ENCODE data around the gene SIN3B.
"Not testable (repeated sequence)": the region's sequence is repeated elsewhere in the genome, so short reads cannot be mapped to it uniquely, and the experiment has no call there.

SIN3B gene

DNA sequence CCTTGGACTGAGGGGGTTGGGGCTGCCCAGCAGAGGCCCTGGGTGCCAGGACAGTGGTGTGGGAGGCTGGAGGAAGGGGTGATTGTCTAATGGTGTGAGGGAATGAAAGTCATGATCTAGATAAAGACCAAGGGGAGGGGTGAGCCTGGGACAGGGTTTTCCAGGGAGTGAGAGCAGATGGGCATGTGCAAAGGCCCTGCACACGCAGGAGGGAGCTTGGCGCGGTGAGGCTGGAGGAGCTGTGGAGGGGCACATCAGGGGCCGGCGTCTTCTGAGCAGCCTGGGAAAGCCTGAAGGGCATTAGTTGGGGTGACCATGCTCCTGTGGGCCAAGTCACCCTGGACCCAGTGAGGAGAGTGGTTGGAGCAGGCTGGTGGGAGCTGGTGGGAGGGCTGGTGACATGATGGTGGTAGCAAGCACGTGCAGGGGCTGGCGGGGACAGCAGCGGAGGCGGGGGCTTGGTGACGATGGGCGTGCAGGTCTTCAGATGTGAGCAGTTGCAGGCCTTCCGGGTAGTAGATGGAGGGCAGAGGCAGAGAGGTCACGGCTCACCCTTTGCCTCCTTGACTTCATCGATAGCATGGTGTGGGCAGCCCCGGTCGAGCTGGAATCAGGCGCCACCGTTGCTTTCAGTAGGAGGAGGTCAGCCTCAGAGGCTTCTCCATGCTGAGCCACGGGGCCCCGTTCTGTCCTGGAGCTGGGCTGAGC lies 39.4 kb downstream of the SIN3B start:
- no peak for DNase-seq (ENCODE audit: low spot score)

DNA sequence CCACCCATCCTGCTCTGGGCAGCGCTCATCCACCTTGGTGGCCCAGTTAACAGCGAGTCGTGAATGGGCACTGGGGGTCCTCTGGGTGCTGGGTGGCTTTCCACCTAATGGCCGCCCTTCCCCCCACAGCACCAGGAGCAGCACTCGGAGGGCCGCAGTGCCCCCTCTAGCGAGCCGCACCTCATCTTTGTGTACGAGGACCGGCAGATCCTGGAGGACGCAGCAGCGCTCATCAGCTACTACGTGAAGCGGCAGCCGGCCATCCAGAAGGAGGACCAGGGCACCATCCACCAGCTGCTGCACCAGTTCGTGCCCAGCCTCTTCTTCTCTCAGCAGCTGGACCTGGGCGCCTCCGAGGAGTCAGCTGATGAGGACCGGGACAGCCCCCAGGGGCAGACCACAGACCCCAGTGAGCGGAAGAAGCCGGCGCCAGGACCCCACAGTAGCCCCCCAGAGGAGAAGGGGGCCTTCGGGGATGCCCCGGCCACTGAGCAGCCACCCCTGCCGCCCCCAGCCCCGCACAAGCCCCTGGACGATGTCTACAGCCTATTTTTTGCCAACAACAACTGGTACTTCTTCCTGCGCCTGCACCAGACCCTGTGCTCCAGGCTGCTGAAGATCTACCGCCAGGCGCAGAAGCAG lies 40.3 kb downstream of the SIN3B start:
- no peak for DNase-seq (ENCODE audit: low spot score)

DNA sequence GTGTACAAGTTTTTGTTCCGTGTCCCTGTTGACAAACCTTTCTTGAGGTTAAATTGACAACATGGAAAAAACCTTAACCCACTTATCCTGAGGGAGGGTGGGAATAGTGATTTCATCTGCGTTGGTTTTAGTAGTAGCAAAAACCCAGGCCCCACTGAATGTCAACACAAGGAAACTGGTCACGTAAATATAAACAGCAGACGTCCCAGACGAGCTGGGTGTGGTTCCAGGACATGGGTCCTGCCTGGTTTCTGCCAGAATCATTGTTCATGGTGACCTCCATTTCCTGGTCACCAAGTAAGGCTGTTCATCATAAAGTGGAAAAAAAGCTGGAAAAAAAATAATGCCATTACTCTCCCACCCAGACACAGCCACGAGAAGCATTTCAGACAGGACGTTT lies 42.7 kb downstream of the SIN3B start:
- no peak for DNase-seq (ENCODE audit: low spot score)

DNA sequence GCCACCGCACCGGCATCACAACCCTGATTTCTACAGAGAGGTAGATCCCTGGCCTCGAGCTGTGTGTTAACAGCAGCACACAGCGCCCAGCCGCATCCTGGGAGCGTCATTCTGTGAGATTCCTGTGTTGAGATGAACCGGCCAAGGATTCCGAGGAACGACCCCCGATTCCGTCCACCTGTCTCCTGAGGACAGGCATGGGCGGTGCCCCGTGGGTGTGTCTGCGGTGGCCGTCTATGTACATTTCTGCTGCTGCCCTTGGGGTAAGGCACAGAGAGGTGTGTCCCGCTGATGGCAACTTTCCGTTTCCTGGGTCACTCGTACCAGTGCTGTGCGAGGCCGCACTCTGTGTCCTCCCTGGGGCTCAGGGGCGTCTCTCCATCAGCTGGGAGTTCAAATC lies 43.5 kb downstream of the SIN3B start:
- DNase-seq (ENCODE audit: low spot score), result no peak

DNA sequence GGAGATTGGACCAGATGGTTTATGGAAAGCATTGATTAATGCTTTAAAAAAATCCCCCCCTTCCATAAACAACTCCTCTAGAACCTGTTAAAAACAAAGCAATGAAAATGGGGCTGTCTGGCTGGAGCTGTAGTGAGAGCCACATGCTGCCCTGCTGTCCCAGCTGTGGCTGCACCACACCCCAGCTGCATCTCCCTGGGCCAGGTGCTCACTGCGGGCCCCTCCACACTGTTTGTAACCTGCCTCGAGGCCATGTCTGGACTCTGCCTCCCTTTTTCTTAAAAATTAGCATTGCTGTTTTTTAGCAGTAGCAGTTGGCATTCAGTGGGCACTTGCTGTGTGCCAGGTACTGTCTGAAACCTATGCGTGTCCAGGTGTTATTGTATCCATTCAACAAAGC lies 44.4 kb downstream of the SIN3B start:
- no peak for DNase-seq (ENCODE audit: low spot score)

DNA sequence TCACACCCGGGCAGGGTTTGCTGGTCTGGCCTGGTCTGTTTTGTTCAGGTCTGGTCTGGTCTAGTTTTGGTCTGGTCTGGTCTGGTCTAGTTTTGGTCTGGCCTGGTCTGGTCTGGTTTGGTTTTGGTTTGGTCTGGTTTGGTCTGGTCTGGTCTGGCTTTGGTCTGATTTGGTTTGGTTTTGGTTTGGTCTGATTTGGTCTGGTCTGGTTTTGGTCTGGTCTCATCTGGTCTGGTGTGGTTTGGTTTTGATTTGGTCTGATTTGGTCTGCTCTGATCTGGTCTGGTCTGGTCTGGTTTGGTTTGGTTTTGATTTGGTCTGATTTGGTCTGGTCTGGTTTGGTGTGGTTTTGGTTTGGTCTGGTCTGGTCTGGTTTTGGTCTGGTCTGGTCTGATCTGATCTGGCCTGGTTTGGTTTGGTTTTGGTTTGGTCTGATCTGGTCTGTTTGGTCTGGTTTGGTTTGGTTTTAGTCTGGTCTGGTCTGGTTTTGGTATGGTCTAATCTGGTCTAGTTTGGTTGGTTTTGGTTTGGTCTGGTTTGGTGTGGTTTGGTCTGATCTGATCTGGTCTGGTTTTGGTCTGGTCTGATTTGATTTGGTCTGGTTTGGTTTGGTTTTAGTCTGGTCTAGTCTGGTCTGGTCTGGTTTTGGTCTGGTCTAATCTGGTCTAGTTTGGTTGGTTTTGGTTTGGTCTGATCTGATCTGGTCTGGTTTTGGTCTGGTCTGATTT lies 45.2 kb downstream of the SIN3B start:
- DNase-seq (ENCODE audit: low spot score), result no peak

DNA sequence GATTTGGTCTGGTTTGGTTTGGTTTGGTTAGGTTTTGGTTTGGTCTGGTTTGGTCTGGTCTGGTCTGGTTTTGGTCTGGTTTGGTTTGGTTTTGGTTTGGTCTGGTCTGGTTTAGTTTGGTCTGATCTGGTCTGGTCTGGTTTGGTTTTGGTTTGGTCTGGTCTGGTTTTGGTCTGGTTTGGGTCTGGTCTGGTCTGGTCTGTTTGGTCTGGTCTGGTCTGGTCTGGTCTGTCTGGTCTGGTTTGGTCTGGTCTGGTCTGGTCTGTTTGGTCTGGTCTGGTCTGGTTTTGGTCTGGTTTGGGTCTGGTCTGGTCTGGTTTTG lies 45.7 kb downstream of the SIN3B start:
- DNase-seq (ENCODE audit: low spot score), result not testable (repeated sequence)

DNA sequence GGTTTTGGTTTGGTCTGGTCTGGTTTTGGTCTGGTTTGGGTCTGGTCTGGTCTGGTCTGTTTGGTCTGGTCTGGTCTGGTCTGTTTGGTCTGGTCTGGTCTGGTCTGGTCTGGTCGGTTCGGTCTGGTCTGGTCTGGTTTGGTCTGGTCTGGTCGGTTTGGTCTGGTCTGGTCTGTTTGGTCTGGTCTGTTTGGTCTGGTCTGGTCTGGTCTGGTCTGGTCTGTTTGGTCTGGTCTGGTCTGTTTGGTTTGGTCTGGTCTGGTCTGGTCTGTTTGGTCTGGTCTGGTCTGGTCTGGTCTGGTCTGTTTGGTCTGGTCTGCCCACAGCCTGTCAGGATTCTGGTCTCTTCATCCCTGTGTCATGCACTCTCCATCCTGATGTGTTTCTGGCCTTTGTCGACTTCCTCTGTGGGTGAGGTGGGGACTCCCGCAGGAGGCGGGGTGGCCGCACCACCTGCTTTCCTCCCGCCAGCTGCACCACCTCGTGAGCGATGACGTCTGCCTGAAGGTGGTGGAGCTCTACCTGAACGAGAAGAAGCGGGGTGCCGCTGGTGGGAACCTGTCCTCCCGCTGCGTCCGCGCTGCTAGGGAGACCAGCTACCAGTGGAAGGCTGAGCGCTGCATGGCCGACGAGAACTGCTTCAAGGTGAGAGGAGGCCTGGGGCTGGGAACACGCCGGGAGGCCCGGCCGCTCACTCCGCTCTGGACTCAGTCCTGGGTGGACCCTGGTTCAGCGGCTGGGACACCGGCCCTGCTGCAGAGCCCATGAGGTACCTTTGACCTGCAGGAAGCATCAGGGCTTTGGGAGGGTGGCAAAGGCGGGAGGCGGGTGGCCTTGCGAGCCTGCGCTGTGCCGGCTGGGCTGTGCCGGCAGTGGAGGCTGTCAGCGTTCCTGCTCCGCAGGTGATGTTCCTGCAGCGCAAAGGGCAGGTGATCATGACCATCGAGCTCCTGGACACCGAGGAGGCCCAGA lies 46.7 kb downstream of the SIN3B start:
- DNase-seq (ENCODE audit: low spot score), result no peak

DNA sequence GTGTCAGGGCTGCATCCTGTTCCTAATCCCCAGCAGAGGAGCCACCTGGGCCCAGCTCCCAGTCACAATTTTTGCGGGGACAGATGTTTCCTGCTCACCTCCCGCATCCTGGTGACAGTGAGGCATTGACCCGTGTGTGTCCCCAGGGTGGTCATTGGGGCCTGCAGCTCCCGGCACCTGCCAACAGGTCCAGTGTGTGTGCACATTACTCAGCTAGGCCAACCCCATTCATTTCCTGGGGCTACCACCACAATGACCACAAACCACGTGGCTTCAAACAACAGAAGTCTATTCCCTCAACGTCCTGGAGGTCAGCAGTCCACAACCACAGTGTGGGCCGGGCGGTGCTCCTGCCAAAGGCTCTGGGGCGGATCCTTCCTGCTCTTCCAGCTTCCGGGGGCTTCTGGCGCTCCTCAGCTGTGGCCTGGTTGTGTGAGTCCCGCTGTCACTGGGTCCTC lies 47.7 kb downstream of the SIN3B start:
- no peak for DNase-seq (ENCODE audit: low spot score)

DNA sequence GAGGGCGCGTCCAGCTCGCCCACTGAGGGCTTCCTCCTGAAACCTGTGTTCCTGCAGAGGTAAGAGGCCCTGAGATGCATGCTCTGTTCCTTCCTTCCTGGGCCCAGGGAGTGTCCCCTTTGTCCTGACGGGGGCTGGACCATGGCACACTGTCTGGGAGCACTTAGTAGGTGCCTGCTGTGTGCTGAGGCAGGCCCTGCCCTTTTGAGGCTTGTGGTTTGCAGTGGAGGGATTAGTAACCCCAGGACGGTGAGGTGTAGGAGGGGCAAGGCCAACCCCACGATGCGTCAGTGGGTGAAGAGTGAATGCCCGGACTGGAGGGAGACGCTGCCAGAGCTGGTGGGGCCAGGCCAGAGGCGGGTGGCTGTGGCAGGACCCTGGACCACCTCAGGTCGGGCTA lies 48.4 kb downstream of the SIN3B start:
- no peak for DNase-seq (ENCODE audit: low spot score)

DNA sequence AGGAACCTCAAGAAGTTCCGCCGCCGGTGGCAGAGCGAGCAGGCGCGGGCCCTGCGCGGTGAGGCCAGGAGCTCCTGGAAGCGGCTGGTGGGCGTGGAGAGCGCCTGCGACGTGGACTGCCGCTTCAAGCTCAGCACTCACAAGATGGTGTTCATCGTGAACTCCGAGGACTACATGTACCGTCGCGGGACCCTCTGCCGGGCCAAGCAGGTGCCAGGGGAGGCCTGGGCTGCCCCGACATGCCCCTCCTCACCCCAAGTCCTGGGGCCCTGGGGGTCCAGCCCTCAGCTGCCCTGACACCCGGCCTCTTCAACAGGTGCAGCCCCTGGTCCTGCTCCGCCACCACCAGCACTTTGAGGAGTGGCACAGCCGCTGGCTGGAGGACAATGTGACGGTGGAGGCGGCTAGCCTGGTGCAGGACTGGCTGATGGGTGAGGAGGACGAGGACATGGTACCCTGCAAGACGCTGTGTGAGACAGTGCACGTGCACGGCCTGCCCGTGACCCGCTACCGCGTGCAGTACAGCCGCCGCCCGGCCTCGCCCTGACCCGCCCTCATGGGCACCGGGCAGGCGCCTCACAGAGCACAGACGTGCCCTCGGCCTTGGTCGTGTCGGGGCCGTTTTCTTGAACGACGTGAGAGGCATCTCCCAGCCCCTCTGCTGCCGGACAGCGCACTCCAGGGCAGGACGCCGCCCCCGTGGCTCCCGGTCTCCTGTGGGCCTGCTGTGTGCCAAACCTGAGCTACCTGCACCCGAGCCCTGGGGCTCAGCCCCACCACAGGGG lies 49.2 kb downstream of the SIN3B start:
- DNase-seq (ENCODE audit: low spot score), result no peak

DNA sequence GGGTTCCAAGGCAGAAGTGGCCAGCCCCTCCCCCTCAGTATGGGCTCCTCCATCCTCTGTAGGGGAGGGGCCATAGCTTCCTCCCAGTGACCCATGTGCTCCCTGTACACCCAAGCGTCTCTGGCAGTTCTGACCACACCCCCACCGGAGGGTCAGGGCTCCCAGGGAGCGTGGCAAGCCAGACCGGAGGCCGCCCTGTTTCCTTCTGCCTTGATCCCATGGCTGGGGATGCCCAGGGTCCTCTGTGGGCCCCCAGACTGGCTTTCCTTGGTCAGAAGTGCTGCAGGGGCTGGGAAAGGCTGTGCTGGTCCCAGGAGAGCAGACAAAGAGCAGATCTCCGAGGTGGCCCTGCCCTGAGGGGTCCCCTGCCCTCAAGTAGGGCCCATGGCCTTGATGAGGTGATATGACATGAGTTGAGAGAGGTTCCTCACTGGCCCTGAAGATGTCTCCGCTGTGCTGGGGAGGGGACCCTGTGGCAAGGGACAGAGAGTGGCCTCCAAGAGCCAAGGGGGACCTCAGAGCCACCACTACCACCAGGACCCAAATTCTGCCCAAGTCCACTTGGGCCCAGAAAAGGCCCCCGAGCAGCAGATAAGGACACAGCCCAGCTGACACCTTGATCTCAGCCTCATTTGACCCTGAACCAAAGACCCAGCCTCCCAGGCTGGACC lies 51.8 kb downstream of the SIN3B start:
- no peak for DNase-seq (ENCODE audit: low spot score)

DNA sequence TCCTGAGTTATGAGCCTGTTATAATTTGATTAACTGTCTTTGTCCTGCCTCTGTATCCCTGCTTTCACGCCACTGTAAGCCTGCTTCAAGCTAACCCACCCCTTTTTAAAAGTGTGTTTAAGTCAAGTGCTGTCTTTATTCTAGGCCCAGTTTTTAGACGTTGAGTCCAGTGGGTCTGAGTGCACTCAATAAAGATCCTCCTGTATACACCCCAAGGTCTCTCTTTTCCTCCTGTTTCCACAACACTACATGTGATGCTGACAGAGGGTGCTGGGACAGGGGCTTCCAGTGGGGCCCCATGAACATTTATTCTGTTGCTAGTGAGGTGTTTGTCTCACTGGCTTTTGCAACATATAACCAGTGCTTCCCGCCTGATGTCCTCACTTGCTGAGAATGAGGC lies 52.9 kb downstream of the SIN3B start:
- no peak for DNase-seq (ENCODE audit: low spot score)

DNA sequence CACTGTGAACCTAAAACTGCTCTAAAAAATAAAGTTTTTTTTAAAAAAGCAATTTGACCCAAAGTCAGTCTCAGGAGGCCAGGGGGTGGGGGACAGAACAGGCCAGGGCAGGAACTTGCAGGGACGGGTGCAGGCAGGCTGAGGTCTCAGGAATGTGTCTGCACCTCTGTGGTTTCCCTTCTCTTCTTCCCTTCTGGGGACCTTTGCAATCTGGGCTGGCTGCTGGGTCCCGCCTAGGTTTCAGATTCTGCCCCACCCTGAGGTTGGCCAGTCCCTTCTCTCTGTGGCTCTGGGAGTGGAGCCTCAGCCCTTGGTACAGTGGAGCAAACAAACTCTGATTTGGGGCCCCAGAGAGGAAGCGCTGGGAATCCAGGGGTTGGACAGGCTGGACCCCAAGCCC lies 54.3 kb downstream of the SIN3B start:
- no peak for DNase-seq (ENCODE audit: low spot score)

DNA sequence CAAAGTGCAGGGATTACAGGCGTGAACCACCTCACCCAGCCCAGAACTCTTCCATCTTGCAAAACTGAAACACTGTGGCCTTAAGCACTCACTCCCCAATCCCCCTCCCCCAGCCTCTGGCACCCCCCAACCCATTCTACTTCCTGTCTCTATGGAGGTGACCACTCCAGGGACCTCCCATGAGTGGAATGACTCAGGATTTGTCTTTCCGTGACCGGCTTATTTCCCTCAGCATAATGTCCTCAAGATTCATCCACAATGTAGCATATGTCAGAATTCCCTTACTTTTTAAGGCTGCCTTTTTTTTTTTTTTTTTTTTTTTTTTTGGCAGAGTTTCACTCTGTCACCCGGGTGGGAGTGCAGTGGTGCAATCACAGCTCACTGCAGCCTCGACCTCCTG lies 56.0 kb downstream of the SIN3B start:
- no peak for DNase-seq (ENCODE audit: low spot score)

DNA sequence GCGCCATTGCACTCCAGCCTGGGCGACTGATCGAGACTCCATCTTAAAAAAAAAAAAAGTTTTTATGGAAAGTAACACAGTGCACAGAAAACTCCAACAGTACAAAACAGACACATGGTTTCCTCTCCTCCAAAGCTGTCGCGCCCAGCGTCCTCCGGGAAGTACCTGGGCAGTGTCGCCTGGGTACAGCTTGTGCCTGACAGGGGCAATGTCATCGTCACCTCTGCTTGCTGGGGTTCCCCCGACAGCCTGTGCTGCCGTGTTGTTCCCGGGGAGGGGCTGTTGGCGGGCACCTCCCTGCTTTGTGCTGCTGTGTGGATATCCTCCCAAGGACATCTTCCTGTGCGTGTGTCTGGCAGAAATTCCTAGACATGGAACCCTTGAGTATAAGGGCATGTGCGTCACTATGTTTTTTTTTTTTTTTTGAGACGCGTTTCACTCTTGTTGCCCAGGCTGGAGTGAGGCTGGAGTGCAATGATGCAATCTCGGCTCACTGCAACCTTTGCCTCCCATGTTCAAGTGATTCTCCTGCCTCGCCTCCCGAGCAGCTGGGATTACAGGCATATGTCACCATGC lies 57.2 kb downstream of the SIN3B start:
- peak; percentile 71 for DNase-seq (ENCODE audit: low spot score)

DNA sequence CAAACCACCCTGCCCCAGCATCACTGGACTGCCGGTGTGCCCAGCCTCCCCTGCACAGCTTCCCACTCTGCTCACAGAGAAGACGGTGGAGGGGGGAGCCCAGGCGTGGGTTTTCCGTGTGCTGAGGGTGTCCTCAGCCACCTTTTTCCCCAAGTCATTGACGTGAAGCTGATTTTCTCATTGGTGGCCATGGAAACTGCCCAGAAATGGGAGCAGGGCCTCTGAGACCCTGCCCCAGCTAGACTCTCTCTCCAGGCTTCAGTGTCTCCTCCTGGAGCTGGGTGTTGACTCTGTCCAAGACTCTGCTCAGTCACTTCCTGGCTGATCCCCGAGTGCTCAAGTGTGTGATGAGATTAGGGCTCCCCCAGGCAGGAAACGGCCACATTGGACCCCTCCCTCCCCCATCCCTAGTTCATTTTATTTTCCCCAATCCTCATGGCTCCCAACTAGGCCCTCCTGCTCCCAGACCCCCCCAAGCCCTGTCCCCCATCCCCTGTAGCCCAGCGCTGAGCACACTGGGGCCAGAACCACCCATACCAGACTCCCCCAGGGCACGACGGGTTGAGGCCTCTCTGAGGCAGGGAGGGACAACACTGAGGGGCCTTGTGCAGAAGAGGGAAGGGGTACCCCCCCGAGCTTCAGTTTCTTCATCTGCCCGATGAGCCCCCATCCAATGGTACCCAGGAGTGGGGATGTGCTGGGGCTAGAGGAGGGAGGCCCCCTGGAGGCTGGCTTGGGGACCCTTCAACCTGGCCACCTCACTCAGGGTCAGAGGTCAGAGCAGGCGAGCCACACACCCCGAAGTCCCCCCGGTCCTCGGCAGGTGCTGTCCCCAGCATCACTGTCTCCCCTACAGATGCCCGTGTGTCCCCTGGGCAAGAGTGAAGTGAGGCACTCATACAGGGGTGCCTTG lies 58.4 kb downstream of the SIN3B start:
- DNase-seq (ENCODE audit: low spot score), result no peak

DNA sequence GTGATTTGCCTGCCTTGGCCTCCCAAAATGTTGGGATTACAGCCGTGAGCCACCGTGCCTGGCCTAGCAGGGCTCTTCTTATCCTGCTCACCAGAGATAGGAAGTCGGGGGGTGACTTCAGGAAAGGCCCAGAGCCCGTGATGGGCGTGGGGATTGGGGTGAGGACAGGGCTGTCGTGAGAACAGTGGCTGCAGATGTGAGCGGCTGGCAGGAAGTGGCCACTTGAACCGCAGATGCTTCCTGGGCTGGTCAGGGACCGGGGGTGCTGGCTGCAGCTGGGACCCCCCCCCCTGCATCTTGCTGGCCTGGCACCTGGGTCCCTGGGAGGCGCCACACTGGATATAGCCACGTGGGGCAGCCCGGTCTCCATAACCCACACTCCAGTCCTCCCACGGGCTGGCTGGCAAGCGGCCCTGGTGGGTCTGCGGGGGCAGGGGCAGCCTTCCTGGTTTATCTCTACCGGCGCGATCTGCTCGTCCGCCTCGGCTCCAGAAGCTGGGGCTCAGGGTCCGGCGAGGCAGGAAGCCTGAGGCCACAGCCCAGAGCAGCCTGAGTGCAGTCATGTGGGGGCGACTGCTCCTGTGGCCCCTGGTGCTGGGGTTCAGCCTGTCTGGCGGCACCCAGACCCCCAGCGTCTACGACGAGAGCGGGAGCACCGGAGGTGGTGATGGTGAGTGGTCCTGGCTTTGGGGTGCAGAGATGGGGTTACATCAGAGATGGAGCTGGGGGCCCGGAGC lies 59.6 kb downstream of the SIN3B start, which contains the start of gene F2RL3:
TSS of gene F2RL3 (plus strand) at position 371 of the 737 bp plus-strand sequence. CDS start at position 562, 191 bp downstream.
- DNase-seq (ENCODE audit: low spot score), result no peak

Data from HuH-7.5 (cell line).